ENCODE measurements around the gene SMC3. TPM values are rescaled to one million over a fixed set of nuclear protein-coding genes. Genes with fewer than 3 reads are reported as not detected.
"Not testable (repeated sequence)": the region's sequence is repeated elsewhere in the genome, so short reads cannot be mapped to it uniquely, and the experiment has no call there.

SMC3 gene
- 10 to 100 TPM; 74.0 to 77.3 TPM for total RNA-seq

- Mint-ChIP-seq H3K27ac (peak within 1 kb of the TSS; percentile 93), H3K27me3 (peaks cover 15% of the 10 kb centered on the region), H3K36me3 (ENCODE audit: low read depth) (peaks cover 44% of the 10 kb centered on the region), H3K4me1 (peaks cover 26% of the 10 kb centered on the region), H3K9me3 (no peaks in the 10 kb centered on the region), H3K4me3 (peak within 1 kb of the TSS; percentile 95)
- ATAC-seq (replicated peaks): peak; percentile 83
These were observed at the start of gene SMC3 for GRCh38 chr10:110567201-110568054. TSS of gene SMC3 (plus strand) at chr10:110567695. CDS start at chr10:110567817, 122 bp downstream.

- peak; percentile 84 for ATAC-seq (replicated peaks)
- peaks cover 46% of the 10 kb centered on the region for H3K4me1 Mint-ChIP-seq
- peak overlapping the region; percentile 30 for H3K4me3 Mint-ChIP-seq
- peaks cover 54% of the 10 kb centered on the region for H3K36me3 Mint-ChIP-seq (ENCODE audit: low read depth)
- H3K9me3 Mint-ChIP-seq: no peaks in the 10 kb centered on the region
- peak overlapping the region; percentile 73 for H3K27ac Mint-ChIP-seq
- H3K27me3 Mint-ChIP-seq: no peaks in the 10 kb centered on the region
These were observed 45.0 kb upstream of the SMC3 start for GRCh38 chr10:110522365-110522988.

GRCh38 chr10:110523736-110524135, 43.8 kb upstream of the SMC3 start:
- Mint-ChIP-seq H3K9me3 (no peaks in the 10 kb centered on the region), H3K4me1 (peaks cover 55% of the 10 kb centered on the region), H3K27ac (peak overlapping the region; percentile 11), H3K36me3 (ENCODE audit: low read depth) (peaks cover 47% of the 10 kb centered on the region), H3K4me3 (peak overlapping the region; percentile 20), H3K27me3 (no peaks in the 10 kb centered on the region)
- ATAC-seq (replicated peaks): no peak

- Mint-ChIP-seq H3K27ac (peak overlapping the region; percentile 11), H3K9me3 (no peaks in the 10 kb centered on the region)
These were observed 43.2 kb upstream of the SMC3 start for GRCh38 chr10:110524179-110524858.

GRCh38 chr10:110524859-110525232, 42.6 kb upstream of the SMC3 start:
- no peaks in the 10 kb centered on the region for H3K27me3 Mint-ChIP-seq
- no peak for ATAC-seq (replicated peaks)
- H3K9me3 Mint-ChIP-seq: no peaks in the 10 kb centered on the region
- peak overlapping the region; percentile 20 for H3K4me3 Mint-ChIP-seq
- peaks cover 52% of the 10 kb centered on the region for H3K4me1 Mint-ChIP-seq
- H3K36me3 Mint-ChIP-seq (ENCODE audit: low read depth): peaks cover 36% of the 10 kb centered on the region
- peak overlapping the region; percentile 11 for H3K27ac Mint-ChIP-seq

More at GRCh38 chr10:110524179-110524858, 43.2 kb upstream of the SMC3 start:
- peaks cover 52% of the 10 kb centered on the region for H3K4me1 Mint-ChIP-seq
- peaks cover 41% of the 10 kb centered on the region for H3K36me3 Mint-ChIP-seq (ENCODE audit: low read depth)
- peak overlapping the region; percentile 20 for H3K4me3 Mint-ChIP-seq
- H3K27me3 Mint-ChIP-seq: no peaks in the 10 kb centered on the region
- ATAC-seq (replicated peaks): peak; percentile 20

DNA sequence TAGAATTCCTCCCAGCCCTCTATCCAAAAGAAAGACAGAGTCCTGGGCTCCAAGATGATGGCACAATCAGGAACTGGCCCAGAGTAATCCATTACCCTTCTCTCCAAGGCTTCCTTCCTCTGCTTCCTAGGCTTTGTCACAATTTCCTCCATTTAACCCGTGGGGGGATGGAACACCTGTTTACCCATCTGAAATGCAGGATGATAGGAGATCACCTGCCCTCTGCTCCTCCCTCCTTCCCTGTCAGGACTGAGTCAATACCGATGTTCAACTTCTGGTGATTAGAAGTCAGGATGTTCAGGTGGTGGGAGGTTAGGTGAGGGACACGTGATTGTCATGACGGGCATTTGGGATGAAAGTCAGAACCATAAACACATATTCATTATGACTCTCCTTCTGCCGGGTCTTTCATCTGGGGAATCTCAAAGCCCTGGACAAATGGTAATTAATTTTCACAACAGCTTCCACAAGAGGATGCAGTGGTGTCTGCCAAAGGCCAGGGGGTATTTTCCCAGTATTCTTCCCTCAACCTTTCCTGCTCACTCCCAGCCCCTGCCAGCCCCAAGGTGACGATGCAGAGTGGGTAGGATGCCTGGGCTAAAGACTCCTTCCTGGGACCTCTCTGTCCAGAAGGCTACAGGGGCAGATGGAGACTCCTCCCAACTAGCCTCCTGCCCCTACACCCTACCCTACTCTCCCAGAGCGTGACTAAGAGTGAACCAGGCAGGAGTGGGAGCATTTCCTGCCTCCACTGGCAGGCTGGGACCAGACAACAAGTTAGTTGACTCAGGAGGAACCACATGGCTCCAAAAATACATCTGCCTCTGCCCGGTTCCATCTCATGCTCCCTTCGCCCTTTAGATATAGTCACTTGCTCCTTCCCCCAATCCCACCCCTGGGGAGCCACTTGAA, 41.9 kb upstream of the SMC3 start:
- H3K4me1 Mint-ChIP-seq: peaks cover 49% of the 10 kb centered on the region
- peaks cover 28% of the 10 kb centered on the region for H3K36me3 Mint-ChIP-seq (ENCODE audit: low read depth)
- ATAC-seq (replicated peaks): peak; percentile 31
- H3K4me3 Mint-ChIP-seq: peak overlapping the region; percentile 16
- no peaks in the 10 kb centered on the region for H3K9me3 Mint-ChIP-seq
- no peaks in the 10 kb centered on the region for H3K27me3 Mint-ChIP-seq
- H3K27ac Mint-ChIP-seq: peak overlapping the region; percentile 27

DNA sequence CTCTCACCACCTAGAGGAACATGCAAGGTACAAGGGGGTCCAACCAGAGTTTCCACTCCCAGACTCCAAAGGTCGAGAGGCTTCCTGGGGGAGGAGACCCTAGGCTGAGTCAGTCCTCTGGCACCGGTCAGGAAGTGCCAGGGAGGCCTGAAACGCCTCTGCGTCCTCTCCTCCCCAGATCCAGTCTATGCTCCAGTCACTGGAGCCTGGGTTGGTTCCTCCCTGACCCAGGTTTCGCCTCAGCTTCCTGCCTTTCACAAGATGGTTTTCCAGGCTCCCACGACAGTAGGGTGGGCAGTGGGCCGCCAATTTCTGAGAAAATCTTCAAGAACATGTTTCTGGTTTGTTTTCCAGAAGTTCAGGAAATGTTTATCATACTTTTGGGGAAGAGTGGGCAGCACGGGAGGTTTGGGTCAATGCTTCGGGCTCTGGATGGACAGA, 39.7 kb upstream of the SMC3 start:
- Mint-ChIP-seq H3K27ac (peak overlapping the region; percentile 53), H3K4me3 (peak overlapping the region; percentile 64), H3K4me1 (peaks cover 39% of the 10 kb centered on the region), H3K36me3 (ENCODE audit: low read depth) (peaks cover 18% of the 10 kb centered on the region), H3K27me3 (no peaks in the 10 kb centered on the region), H3K9me3 (no peaks in the 10 kb centered on the region)
- ATAC-seq (replicated peaks): no peak

DNA sequence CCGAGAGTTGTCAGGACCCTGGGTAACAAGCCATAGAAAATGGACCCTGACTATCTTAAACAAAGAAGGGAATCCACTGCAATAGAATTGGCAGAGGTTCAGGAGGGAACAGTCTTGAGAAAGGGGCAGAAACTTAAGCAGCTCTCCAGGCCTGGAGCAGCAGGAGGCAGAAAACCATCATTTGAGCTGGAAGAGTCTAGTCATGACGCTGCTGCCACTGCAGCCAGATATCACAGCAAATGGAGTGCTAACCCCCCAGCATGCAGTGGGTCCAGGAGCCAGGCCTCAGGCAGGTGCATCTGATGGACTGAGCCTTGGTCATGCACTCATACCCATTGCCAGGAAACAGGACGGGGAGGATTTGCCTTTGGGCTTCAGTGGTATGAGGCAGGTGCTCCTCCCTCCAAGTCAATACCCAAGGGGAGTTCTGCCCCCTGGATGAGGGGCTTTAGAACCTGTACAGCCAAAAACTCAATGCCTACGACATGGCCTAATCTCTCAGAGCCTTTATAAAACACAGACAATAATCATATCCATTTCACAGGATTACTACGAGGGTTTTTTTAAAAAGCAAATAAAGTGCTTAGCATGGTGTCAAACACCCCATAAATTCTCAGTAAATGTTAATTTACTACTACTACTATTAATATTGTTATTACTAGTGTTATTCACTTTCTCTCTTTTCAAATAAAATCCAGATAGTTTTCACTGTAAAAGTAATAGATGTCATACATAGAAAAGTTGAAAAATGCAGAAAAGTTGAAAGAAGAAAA, 39.1 kb upstream of the SMC3 start:
- peaks cover 34% of the 10 kb centered on the region for H3K4me1 Mint-ChIP-seq
- H3K27ac Mint-ChIP-seq: peak overlapping the region; percentile 53
- peak; percentile 26 for ATAC-seq (replicated peaks)

DNA sequence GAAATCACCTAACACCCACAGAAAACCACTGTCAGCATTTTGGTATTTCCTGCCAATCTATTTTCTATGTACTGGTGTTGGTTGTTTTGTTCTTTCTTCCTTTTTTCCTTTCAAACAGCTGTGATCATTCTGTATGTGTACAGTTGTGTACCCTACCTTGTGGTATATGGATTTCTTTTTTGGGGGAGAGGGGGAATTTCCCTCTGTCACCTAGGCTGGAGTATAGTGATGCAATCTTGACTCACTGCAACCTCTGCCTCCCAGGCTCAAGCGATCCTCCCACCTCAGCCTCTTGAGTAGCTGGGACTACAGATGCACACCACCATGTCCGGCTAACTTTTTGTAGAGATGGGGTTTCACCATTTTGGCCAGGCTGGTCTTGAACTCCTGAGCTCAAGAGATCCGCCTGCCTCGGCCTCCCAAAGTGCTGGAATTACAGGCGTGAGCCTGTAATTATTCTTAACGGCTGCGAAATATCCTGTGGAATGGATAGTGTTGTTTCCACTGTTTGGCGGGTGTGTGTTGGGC, 38.4 kb upstream of the SMC3 start:
- Mint-ChIP-seq H3K4me1 (peaks cover 28% of the 10 kb centered on the region), H3K4me3 (peak overlapping the region; percentile 64), H3K27ac (peak overlapping the region; percentile 53)
- not testable (repeated sequence) for H3K9me3 Mint-ChIP-seq; H3K27me3 Mint-ChIP-seq; H3K36me3 Mint-ChIP-seq (ENCODE audit: low read depth)
- peak; percentile 88 for ATAC-seq (replicated peaks)

More for the DNA sequence above, 39.1 kb upstream of the SMC3 start:
- no peaks in the 10 kb centered on the region for H3K9me3 Mint-ChIP-seq
- peaks cover 15% of the 10 kb centered on the region for H3K36me3 Mint-ChIP-seq (ENCODE audit: low read depth)
- peak overlapping the region; percentile 64 for H3K4me3 Mint-ChIP-seq
- H3K27me3 Mint-ChIP-seq: no peaks in the 10 kb centered on the region

- H3K9me3 Mint-ChIP-seq: no peaks in the 10 kb centered on the region
- H3K27ac Mint-ChIP-seq: peak overlapping the region; percentile 53
- H3K27me3 Mint-ChIP-seq: no peaks in the 10 kb centered on the region
- H3K4me3 Mint-ChIP-seq: peak overlapping the region; percentile 64
- H3K36me3 Mint-ChIP-seq (ENCODE audit: low read depth): peaks cover 3% of the 10 kb centered on the region
- H3K4me1 Mint-ChIP-seq: peaks cover 26% of the 10 kb centered on the region
- peak; percentile 9 for ATAC-seq (replicated peaks)
These were observed 37.9 kb upstream of the SMC3 start for GRCh38 chr10:110529596-110530011.

DNA sequence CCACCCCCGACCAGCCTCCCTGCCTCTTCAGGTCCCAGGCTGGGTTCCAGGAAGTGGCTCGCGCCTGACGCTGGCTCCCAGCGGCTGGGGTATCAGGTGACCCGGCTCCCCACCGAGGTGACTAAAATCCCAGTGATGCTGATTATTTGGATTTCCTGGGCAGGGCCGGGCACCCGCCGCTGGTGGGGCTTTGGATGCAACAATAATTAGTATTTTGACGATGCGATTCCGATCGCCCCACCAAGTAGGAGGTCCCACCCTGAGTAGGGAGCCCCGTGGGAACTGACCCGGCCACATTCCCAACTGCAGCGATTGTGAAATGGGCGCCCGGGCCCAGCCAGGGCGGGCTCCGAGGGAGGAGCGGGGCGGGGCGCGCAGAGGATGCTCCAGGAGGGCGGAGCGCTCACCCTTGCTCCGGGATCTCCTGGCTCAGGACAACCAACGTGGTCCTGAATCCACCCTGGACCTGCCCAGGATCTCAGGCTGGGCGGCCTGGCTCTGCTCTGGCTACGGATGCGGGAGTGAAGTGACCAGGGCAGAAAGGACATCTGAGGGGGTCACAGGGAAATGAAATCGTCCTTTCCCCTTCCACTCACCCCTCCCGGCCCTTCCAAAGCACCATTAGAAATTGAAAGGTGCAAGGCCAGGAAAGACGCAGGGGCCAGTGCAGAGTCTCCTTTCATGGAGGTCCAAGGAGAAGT, 37.2 kb upstream of the SMC3 start:
- peak overlapping the region; percentile 64 for H3K4me3 Mint-ChIP-seq
- H3K4me1 Mint-ChIP-seq: peaks cover 26% of the 10 kb centered on the region
- H3K27ac Mint-ChIP-seq: peak overlapping the region; percentile 53
- ATAC-seq (replicated peaks): no peak
- no peaks in the 10 kb centered on the region for H3K27me3 Mint-ChIP-seq
- no peaks in the 10 kb centered on the region for H3K36me3 Mint-ChIP-seq (ENCODE audit: low read depth)
- H3K9me3 Mint-ChIP-seq: no peaks in the 10 kb centered on the region

DNA sequence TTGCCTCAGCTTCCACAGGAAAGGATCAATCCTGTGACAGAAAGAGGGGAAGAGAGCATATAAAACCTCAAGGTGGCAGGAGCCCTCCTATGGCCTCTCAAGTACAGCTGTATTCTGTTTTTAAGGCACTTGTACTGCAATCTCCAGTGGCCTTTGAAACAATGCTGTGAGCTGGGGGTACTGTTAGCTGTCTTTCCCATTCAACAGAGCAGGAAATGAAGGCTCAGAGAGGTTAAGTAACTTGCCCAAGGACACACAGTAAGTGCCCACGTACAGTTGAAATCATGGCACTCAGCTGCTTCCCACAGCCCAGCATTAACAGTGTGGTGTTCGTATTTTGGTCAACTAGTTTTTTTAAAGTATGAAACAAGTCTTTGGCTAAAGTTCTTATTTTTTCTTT, 35.8 kb upstream of the SMC3 start:
- Mint-ChIP-seq H3K36me3 (ENCODE audit: low read depth) (peaks cover 8% of the 10 kb centered on the region), H3K9me3 (no peaks in the 10 kb centered on the region), H3K27me3 (no peaks in the 10 kb centered on the region), H3K27ac (no peak overlapping the region), H3K4me3 (no peak overlapping the region), H3K4me1 (peaks cover 26% of the 10 kb centered on the region)
- ATAC-seq (replicated peaks): no peak
